Tibial artery (tissue), 4 donors: ENCODE data around the gene TNFRSF8.

Experiments
- DNase-seq, 2 donors: peaks; one replicate each; pipeline ENCODE4 v3.0.0-alpha.2; 2019
- H3K27ac ChIP-seq, 2 donors: fragments of 200-600 bp; sonication (generic) in 1 of 2; 1 replicate in 1 of 2; 2 replicates in 1 of 2; pipeline ENCODE4 v1.5.1; 2018 to 2019; ENCODE audit warnings: mild to moderate bottlenecking in 1 of 2
- H3K27me3 ChIP-seq, 2 donors: fragments of 200-600 bp; sonication (generic) in 1 of 2; one replicate each; pipeline versions ENCODE4 v1.5.1 to v1.6.0; 2016 to 2019
- H3K36me3 ChIP-seq, 3 donors: fragments of 200-600 bp; sonication (generic) in 2 of 3; one replicate each; pipeline ENCODE4 v1.5.1; 2016 to 2019; ENCODE audit warnings: mild to moderate bottlenecking in 2 of 3
- H3K4me1 ChIP-seq, 4 donors: fragments of 200-600 bp; sonication (generic) in 2 of 4; 1 replicate in 3 of 4; 2 replicates in 1 of 4; pipeline ENCODE4 v1.5.1; 2016 to 2019
- H3K4me3 ChIP-seq, 2 donors: fragments of 200-600 bp; sonication (generic) in 1 of 2; 1 replicate in 1 of 2; 2 replicates in 1 of 2; pipeline ENCODE4 v1.5.1; 2018 to 2019; ENCODE audit warnings: mild to moderate bottlenecking in 2 of 2
- H3K9me3 ChIP-seq, 3 donors: fragments of 200-600 bp; sonication (generic) in 1 of 3; one replicate each; pipeline ENCODE4 v1.5.1; 2016 to 2019
- CTCF ChIP-seq, 2 experiments: fragments of 200-600 bp in 1 of 2; fragments of 450-650 bp in 1 of 2; IDR thresholded peaks; one replicate each; pipeline ENCODE4 v1.5.1; 2017 to 2019; ENCODE audit warnings: antibody characterized with exemption in 2 of 2, mild to moderate bottlenecking in 1 of 2, moderate library complexity in 1 of 2
- intact Hi-C: fragments of 100-400 bp; cut with DNase I; formaldehyde crosslinking; loops from one replicate; pipeline ENCODE4 v1.15.0; 2023; ENCODE audit warnings: low total_unique reads

TNFRSF8 gene

GRCh38 chr1:12090326-12090725 lies 27.2 kb downstream of the TNFRSF8 start:
- Histone ChIP-seq H3K9me3 (no peaks in the 10 kb centered on the region), H3K27me3 (no peaks in the 10 kb centered on the region), H3K4me1 (no peaks in the 10 kb centered on the region), H3K36me3 (no peaks in the 10 kb centered on the region), H3K27ac (no peak overlapping the region), H3K4me3 (no peak overlapping the region)
- no peak for TF ChIP-seq CTCF (IDR thresholded peaks at IDR 0.05)
- intact Hi-C loops, result no loop called here
- no peak for DNase-seq

- Histone ChIP-seq H3K27ac (no peak overlapping the region), H3K36me3 (no peaks in the 10 kb centered on the region), H3K4me1 (no peaks in the 10 kb centered on the region), H3K9me3 (no peaks in the 10 kb centered on the region), H3K4me3 (no peak overlapping the region), H3K27me3 (no peaks in the 10 kb centered on the region)
- no peak for TF ChIP-seq CTCF (IDR thresholded peaks at IDR 0.05)
- no peak for DNase-seq
- intact Hi-C loops, result no loop called here
Observed at GRCh38 chr1:12091191-12091590, 28.1 kb downstream of the TNFRSF8 start.

- no peaks in the 10 kb centered on the region for H3K36me3 ChIP-seq
- no peak overlapping the region for H3K4me3 ChIP-seq
- peaks cover 0 to 5% (median 0%) of the 10 kb centered on the region in 3 donors for H3K9me3 ChIP-seq
- TF ChIP-seq CTCF (IDR thresholded peaks at IDR 0.05), result no peak
- intact Hi-C loops, result no loop called here
- no peak overlapping the region for H3K27ac ChIP-seq
- H3K27me3 ChIP-seq, result no peaks in the 10 kb centered on the region
- no peak for DNase-seq
- H3K4me1 ChIP-seq, result no peaks in the 10 kb centered on the region
Observed at GRCh38 chr1:12094180-12094579, 31.1 kb downstream of the TNFRSF8 start.

- TF ChIP-seq CTCF (IDR thresholded peaks at IDR 0.05), result no peak
- no peaks in the 10 kb centered on the region for H3K36me3 ChIP-seq
- no peak overlapping the region for H3K4me3 ChIP-seq
- intact Hi-C loops, result loop anchor here (5.0 kb wide), 1 partner anchor 1088 kb away; no protein-coding TSS in a partner anchor
- no peak overlapping the region for H3K27ac ChIP-seq
- DNase-seq, result no peak
- H3K4me1 ChIP-seq, result no peaks in the 10 kb centered on the region
- no peaks in the 10 kb centered on the region for H3K27me3 ChIP-seq
- peaks cover 0 to 5% (median 0%) of the 10 kb centered on the region in 3 donors for H3K9me3 ChIP-seq
Observed at GRCh38 chr1:12095452-12096263, 32.6 kb downstream of the TNFRSF8 start.

- intact Hi-C loops, result loop anchor here (5.0 kb wide), 1 partner anchor 1089 kb away; no protein-coding TSS in a partner anchor
- no peaks in the 10 kb centered on the region for H3K27me3 ChIP-seq
- H3K4me3 ChIP-seq, result no peak overlapping the region
- H3K27ac ChIP-seq, result no peak overlapping the region
- no peak for TF ChIP-seq CTCF (IDR thresholded peaks at IDR 0.05)
- H3K4me1 ChIP-seq, result no peaks in the 10 kb centered on the region
- no peak for DNase-seq
- H3K36me3 ChIP-seq, result no peaks in the 10 kb centered on the region
- peaks cover 0 to 5% (median 0%) of the 10 kb centered on the region in 3 donors for H3K9me3 ChIP-seq
Observed at GRCh38 chr1:12096615-12097014, 33.5 kb downstream of the TNFRSF8 start.
